GM21529 (cell line): ENCODE data around the gene CTTN.

Experiments used
- ATAC-seq: cut with Tn5 transposase; IDR thresholded peaks from one replicate; pipeline ENCODE4 v1.9.1; 2021; ENCODE audit not compliant: unreplicated experiment

Gene CTTN

DNA sequence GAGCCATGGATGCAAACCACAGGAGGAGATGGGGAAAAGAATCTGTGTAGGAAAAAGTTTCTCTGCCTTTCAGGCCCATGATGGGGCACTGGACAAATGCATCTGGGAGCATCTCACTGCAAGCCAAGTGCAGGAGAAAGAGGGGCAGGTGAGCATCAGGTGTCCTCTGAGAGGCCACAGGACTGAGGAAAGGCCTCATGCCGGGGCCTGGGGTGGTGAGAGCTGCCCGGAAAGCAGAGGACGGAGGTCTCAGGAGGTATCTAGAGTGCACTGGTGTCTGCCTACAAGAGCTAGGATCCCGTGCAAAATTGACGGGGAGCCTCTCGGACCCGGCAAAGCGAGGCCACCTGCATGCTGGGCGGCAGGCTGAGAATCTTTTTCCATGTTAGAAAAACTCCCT is 73.9 kb downstream of the CTTN start:
- ATAC-seq: no peak

DNA sequence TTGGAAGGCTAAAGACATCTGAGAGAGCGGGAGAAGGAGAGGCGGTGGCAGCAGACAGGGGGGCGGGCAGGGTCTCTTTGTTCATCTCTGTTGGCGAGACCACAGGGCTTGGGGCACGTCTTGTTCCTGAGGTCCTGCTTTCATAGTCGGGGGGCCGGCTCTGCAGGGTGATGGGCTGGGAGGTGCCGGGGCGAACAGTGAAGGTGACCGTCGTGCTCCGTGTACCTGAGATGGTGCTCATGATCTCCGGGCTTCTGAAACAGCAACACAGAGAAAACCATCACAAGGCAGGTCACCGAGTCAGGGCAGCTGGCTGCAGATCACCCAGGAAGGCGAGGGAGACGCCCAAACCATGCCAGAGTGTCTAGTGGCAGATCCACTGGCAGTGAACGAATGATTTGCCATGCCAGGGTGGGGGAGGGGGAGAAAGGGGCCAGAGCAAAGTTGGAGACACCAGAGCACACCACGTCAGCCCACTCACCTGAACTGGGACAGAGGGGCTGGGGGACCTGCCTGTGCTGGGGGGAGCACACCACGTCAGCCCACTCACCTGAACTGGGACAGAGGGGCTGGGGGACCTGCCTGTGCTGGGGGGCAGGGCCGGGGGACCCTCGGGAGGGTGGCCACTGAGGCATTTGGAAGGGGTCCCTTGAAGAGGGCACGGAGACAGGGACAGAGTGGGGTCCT is 75.0 kb downstream of the CTTN start:
- ATAC-seq: no peak

DNA sequence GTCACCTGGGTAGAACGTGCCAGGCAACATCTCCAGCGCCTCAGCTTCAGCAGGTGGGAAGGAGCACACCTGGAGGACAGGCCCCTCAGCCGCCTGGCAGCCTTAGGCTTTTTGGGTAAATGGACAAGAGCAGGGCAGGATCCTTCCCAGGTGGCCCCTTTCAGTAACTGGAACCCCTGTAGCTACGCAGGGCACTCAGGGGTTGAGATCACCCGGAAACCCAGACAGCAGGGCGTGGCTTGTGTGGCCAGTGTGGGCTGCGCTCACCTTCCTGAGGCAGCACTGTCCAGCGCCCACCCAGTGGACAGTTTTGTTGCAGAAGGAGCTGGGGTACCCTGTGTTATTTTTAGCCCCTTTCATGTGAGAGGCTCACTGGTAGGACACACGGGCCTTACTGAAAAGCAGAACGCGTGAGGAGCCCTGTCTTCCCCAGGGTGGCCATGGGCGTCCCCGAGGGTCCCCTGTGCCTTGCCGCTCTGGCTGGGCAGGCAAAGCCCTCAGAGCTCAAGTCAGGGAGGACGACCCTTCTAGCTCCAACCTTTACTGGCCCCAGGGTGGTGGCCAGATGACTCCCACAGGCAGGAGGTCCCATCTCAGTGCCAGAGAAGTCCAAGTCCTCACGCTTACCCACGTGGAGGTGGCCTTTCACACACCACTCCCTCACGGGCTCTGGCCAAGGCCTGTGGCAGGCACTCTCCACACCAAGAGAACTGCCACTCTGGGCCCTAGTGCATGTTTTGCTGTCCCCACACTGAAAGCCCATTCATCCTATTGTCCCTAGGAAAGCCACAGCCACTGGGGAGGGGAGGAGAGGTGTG is 75.8 kb downstream of the CTTN start:
- ATAC-seq: no peak

GRCh38 chr11:70474710-70475109 is 76.4 kb downstream of the CTTN start:
- ATAC-seq: no peak

- no peak for ATAC-seq
These were observed 78.3 kb downstream of the CTTN start for GRCh38 chr11:70476669-70477068.

DNA sequence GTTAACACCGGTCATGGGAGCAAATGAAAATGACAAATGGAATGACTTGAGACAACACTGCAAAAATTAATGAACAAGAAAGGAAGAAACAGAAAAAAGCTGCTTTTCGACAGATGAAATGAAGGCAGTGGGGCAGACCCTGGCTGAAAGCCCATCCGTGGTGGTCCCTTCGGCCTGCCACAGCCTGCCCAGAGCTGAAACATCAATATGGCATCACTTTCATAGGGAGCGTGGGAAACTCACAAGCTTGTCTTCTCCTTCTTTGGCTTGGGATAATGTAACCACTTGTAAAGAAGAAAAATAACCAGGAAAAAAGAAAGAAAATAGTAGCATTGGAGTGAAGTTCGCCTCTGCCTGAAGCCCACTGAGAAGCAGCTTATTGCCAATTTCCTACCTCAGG is 78.8 kb downstream of the CTTN start:
- ATAC-seq: no peak

- ATAC-seq: no peak
These were observed 79.3 kb downstream of the CTTN start for GRCh38 chr11:70477609-70478008.

DNA sequence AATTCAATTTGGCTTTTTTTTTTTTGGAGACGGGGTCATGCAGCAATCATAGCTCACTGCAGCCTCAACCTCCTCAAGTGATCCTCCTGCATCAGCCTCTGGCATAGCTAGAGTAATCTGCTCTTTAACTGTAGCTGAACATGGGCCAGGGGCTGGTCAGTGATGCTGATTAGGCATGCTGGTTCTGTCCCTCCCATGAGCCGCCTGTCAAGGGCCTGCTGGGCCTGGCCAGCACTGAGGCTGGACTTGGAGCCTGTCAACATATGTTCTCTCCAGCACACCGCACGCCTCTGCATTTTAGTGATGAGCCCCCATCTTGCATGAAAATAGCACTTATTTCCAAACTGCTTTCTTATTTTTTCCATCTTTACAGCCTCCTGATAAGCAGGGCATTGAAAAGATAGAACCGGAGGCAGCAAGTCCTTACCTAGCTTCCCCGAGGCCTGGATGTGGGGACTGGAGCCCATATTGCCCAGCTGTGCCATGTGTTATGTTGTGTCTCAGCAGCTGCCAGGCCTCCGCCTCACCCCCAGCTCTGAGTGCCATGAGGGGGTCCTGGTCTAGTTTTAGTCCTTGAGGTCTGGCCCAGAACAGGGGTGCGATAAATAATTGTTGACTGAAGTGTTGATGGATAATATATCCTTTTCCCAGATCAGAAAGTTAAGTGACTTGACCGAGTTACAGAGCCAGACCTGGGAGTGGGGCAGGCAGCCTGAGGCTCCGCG is 80.0 kb downstream of the CTTN start:
- ATAC-seq: no peak

DNA sequence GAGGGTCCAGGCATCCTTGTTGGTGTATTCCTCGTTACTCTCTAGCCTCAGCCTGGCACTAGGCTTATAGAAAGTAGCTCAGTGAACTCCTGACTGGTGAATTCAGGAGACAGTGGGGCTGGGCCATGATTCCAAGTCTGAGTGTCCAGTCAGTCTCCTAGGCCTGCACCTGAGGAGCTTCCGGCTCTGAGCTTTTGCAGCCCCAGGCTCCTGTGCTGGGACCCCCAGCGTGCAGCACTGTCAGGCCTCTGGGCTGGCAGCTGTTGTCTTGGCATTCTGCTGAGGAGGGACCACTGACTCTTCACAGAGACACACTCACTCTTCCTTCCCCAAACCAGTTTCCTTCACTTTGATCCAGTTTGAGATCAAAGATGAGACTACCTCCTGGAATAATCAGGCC is 82.4 kb downstream of the CTTN start:
- ATAC-seq: no peak

DNA sequence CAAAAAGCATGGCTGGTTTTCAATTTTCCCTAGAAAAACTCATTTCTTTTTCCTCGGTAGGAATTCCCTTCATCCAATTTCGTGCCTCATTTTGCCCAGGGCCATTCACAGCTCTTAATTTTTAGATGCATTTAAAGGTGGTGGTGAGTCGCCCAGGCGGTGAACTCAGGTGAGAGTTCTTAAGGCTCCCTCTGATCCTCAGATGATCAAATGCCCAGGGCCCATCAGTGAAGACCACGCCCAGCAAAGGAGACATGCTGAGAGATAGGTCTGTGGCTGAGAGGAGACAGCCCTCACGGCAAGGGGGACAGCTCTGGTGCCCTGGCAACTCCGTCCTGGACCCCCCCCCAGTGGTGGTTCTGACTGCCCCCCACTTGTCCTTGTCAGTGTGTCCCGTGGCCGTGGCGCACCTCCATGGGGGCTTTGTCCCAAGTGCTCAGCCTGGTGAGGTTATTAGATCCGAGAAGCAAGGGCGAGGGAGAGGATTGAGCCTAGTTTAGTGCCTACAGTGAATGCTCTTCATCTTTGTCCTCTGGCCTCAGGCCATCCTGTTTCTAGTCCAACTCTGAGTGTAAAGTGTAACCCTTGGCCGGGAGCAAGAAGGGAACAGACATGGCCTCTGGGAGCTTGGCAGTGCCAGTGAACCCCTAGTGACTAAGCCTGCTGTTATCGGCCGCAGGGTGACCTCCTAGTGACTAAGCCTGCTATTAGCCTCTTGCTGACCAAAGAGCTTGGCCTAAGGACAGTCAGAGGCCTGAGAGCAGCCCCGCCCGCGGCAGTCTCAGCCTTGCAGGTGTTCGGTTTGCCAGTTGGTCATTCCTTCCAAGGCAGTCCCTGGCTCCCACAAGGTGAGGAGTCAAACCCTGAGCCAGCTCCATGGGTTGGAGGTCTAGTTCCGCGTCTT is 83.5 kb downstream of the CTTN start:
- no peak for ATAC-seq

- ATAC-seq: no peak
These were observed 84.2 kb downstream of the CTTN start for GRCh38 chr11:70482529-70482917.

GRCh38 chr11:70483077-70483861 is 84.9 kb downstream of the CTTN start:
- ATAC-seq: no peak

DNA sequence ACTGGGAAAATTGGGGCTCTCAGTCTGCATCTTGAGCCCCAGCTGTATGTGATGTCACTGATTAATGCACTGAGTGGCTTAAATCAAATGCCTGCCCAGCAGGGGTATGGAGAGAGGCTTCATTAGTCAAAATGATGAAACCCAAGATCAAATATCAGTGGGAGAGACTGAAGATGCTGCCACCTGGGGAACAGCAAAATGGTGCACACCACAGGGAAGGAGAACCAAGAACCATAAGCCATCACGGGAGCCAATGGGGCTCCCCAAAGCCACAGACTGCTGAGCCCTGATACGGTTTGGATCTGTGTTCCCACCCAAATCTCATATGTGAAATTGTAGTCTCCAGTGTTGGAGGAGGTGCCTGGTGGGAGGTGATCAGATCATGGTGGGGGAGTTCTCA is 85.6 kb downstream of the CTTN start:
- ATAC-seq: no peak

GRCh38 chr11:70485326-70486025 is 87.1 kb downstream of the CTTN start:
- no peak for ATAC-seq

DNA sequence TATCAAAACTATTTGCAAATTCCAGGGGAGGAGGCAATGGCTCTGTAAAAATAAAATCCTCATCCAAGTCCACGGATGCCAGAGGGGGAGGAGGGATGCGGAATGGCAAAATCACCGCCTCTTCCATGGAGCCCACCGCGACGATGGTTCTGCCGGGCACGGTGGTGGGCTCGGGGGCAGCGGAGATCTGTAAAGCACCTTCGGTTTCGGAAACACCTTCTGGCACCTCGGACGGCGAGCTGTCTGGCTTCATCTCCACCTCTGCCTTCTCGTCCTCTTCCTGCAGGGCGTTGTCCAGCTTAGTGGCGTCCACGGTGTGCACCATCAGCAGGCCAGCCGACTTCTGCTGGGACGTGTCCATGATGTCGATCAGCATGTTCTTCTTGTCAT is 87.7 kb downstream of the CTTN start:
- no peak for ATAC-seq
